CD14-positive monocyte (primary cell): ENCODE results near the gene MEF2D. TPM values are rescaled to one million over a fixed set of nuclear protein-coding genes. Genes with fewer than 3 reads are reported as not detected.

ENCODE experiments used
- DNase-seq, 3 donors: peaks; one replicate each; pipeline ENCODE4 v3.0.0-alpha.2; 2011 to 2022
- H2AFZ ChIP-seq: 2 replicates; pipeline ENCODE4 v1.6.0; 2012; ENCODE audit warnings: mild to moderate bottlenecking, low read depth, low read length, inconsistent platforms; ENCODE audit not compliant: insufficient read depth, poor library complexity, severe bottlenecking
- H3K27ac ChIP-seq, 2 donors: 1 replicate in 1 of 2; 2 replicates in 1 of 2; pipeline ENCODE4 v1.5.1; 2012 to 2013; ENCODE audit warnings: low read length in 2 of 2, control low read depth in 1 of 2, inconsistent platforms in 1 of 2, low read depth in 1 of 2, mild to moderate bottlenecking in 1 of 2
- H3K27me3 ChIP-seq, 2 donors: one replicate each; pipeline versions ENCODE4 v1.6.0 to v1.6.1; 2011 to 2013; ENCODE audit warnings: low read length in 2 of 2; ENCODE audit not compliant: control insufficient read depth in 2 of 2, insufficient read depth in 2 of 2
- H3K36me3 ChIP-seq, 2 donors: replicated peaks in 1 of 2; 1 replicate in 1 of 2; 2 replicates in 1 of 2; pipeline versions ENCODE4 v1.5.1 to v1.6.1; 2012 to 2013; ENCODE audit warnings: low read length in 2 of 2, control low read depth in 1 of 2, inconsistent platforms in 1 of 2, mild to moderate bottlenecking in 1 of 2; ENCODE audit not compliant: insufficient read depth in 2 of 2, control insufficient read depth in 1 of 2
- H3K4me1 ChIP-seq, 2 donors: 1 replicate in 1 of 2; 2 replicates in 1 of 2; pipeline versions ENCODE4 v1.5.1 to v1.6.1; 2012 to 2013; ENCODE audit warnings: low read length in 2 of 2, control low read depth in 1 of 2, inconsistent platforms in 1 of 2, mild to moderate bottlenecking in 1 of 2, moderate library complexity in 1 of 2; ENCODE audit not compliant: insufficient read depth in 2 of 2, control insufficient read depth in 1 of 2
- H3K4me2 ChIP-seq: replicated peaks from 2 replicates; pipeline ENCODE3; 2012; ENCODE audit warnings: low read length, moderate library complexity, mild to moderate bottlenecking; ENCODE audit not compliant: poor library complexity, severe bottlenecking; ENCODE audit errors: extremely low read depth
- H3K4me3 ChIP-seq, 3 experiments: fragments of 200-600 bp in 1 of 3; sonication (generic) in 1 of 3; replicated peaks in 1 of 3; 1 replicate in 2 of 3; 2 replicates in 1 of 3; pipeline ENCODE4 v1.5.1; 2011 to 2013; ENCODE audit warnings: low read length in 3 of 3, mild to moderate bottlenecking in 3 of 3, control low read depth in 2 of 3, low read depth in 2 of 3, inconsistent platforms in 1 of 3, moderate library complexity in 1 of 3
- H3K79me2 ChIP-seq: 2 replicates; pipeline ENCODE4 v1.6.0; 2012; ENCODE audit warnings: mild to moderate bottlenecking, control low read depth, inconsistent platforms, low read length, moderate library complexity; ENCODE audit not compliant: insufficient read depth
- H3K9ac ChIP-seq: 2 replicates; pipeline ENCODE4 v1.6.0; 2017; ENCODE audit warnings: low read length, mild to moderate bottlenecking; ENCODE audit not compliant: insufficient read depth, poor library complexity, severe bottlenecking
- H3K9me3 ChIP-seq, 2 donors: replicated peaks in 1 of 2; 1 replicate in 1 of 2; 2 replicates in 1 of 2; pipeline versions ENCODE4 v1.5.1 to v1.6.1; 2012 to 2013; ENCODE audit warnings: low read length in 2 of 2, control low read depth in 1 of 2; ENCODE audit not compliant: control insufficient read depth in 1 of 2, insufficient read depth in 1 of 2
- H4K20me1 ChIP-seq: 2 replicates; pipeline ENCODE4 v1.6.0; 2012; ENCODE audit warnings: mild to moderate bottlenecking, low read length, control low read depth, moderate library complexity; ENCODE audit not compliant: insufficient read depth
- H3K27ac Mint-ChIP-seq, 7 donors: one replicate each; pipeline ENCODE4 v1.8.0; 2020; ENCODE audit warnings: mild to moderate bottlenecking in 7 of 7, mixed read lengths in 7 of 7, moderate library complexity in 6 of 7, inconsistent platforms in 2 of 7
- H3K27me3 Mint-ChIP-seq, 3 donors: one replicate each; pipeline ENCODE4 v1.8.0; 2021 to 2022; ENCODE audit warnings: low read depth in 3 of 3, mild to moderate bottlenecking in 3 of 3, mixed read lengths in 3 of 3, moderate library complexity in 3 of 3, inconsistent platforms in 1 of 3
- H3K36me3 Mint-ChIP-seq, 2 donors: one replicate each; pipeline ENCODE4 v1.8.0; 2020; ENCODE audit warnings: mixed read lengths in 2 of 2, inconsistent platforms in 1 of 2, mild to moderate bottlenecking in 1 of 2
- H3K4me1 Mint-ChIP-seq: one replicate; pipeline ENCODE4 v1.8.0; 2020; ENCODE audit warnings: mild to moderate bottlenecking, mixed read lengths
- H3K4me3 Mint-ChIP-seq, 2 donors: one replicate each; pipeline ENCODE4 v1.8.0; 2020; ENCODE audit warnings: mild to moderate bottlenecking in 2 of 2, mixed read lengths in 2 of 2, moderate library complexity in 1 of 2
- H3K9me3 Mint-ChIP-seq, 7 donors: one replicate each; pipeline ENCODE4 v1.8.0; 2020 to 2022; ENCODE audit warnings: mixed read lengths in 7 of 7, mild to moderate bottlenecking in 6 of 7, moderate library complexity in 6 of 7, inconsistent platforms in 2 of 7
- WGBS: methylation state at CpG from one replicate; pipeline ENCODE4 v1.1.5; 2013; ENCODE audit warnings: missing lambda C conversion rate; ENCODE audit not compliant: insufficient coverage; 5-methylcytosine and 5-hydroxymethylcytosine counted together
- intact Hi-C, 2 donors: fragments of 100-400 bp; cut with micrococcal nuclease; formaldehyde crosslinking; loops; one replicate each; pipeline versions ENCODE4 v1.15.0 to v1.15.1; 2023
- polyA plus RNA-seq, 3 donors: library from polyadenylated mRNA; depleted of rRNA in 1 of 3; unstranded in 2 of 3; stranded (reverse) in 1 of 3; fragments of 300-500 nt in 2 of 3; fragments of >200 nt in 1 of 3; fragmentation: Illumina TruSeq in 2 of 3; gene quantifications; 1 replicate in 2 of 3; 2 replicates in 1 of 3; pipeline ENCODE4 v1.2.3, GENCODE V29; 2012 to 2021
- TF ChIP-seq, protein P1 (sequence below): fragments of 200-600 bp; IDR thresholded peaks from one replicate; pipeline ENCODE4 v1.8.0; 2022; ENCODE audit warnings: antibody characterized with exemption, mild to moderate bottlenecking

The MEF2D gene
- polyA plus RNA-seq, 3 donors, result 4.5 to 66.4 (median 8.0) TPM

DNA sequence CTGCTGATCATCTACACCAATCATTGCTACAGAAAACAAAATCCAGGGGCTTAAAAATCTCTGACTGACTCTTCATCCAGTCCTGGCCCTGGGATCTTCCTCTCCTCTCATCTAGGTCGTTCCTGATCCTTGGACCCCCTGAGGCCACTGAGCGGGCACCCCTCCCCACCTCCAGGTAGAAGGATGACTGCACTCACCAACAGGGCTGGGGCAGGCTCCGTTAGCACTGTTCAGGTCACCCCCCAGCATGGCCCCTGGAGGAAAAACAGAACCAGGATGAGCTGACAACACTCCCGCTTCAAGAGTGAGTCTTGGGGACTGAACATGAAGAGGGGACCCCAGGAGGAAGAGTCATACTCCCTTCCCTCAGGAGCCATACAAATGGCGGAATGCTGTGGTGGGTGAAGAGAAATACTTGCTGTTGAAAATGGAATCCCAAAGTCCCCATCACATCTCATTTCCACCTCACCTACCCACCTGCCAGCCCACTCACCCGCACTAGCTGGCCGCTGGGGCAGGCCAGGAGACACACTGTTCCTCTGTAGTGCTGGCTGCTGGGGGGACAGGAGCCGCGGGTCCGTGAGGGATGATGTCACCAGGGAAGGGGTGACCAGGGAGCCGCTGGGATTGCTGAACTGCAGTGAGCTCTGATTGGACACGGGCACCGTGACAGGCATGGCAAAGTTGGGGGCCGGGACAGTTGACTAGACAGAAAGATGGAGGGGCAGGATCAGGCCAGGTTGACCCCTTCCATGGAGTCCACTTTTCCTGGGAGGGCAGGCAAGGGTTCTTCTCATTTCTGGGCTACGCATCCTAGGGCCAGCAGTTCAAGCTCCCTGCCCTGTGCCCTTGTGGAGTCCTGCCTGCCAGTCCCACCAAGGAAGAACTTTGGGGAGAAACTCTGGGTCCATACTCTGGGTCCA, 21.2 kb downstream of the MEF2D start:
- Mint-ChIP-seq H3K4me3 (no peak overlapping the region), H3K4me1 (peaks cover 49% of the 10 kb centered on the region), H3K9me3 (no peaks in the 10 kb centered on the region), H3K27me3 (peaks cover 0 to 2% (median 1%) of the 10 kb centered on the region in 3 donors), H3K36me3 (peaks cover 88 to 94% of the 10 kb centered on the region in 2 donors), H3K27ac (peak overlapping the region in 6 of 7 donors; percentile 60 to 92 (median 84))
- Histone ChIP-seq H3K27me3 (no peaks in the 10 kb centered on the region), H4K20me1 (peaks cover 100% of the 10 kb centered on the region), H3K9me3 (no peaks in the 10 kb centered on the region), H2AFZ (no peak overlapping the region), H3K27ac (peak overlapping the region; percentile 9 to 67), H3K4me3 (no peak overlapping the region), H3K36me3 (peaks cover 88 to 95% of the 10 kb centered on the region in 2 donors), H3K79me2 (peaks cover 97% of the 10 kb centered on the region), H3K4me1 (peaks cover 36 to 44% of the 10 kb centered on the region in 2 donors), H3K4me2 (no peak overlapping the region), H3K9ac (no peak overlapping the region)
- TF ChIP-seq, protein P1, sequence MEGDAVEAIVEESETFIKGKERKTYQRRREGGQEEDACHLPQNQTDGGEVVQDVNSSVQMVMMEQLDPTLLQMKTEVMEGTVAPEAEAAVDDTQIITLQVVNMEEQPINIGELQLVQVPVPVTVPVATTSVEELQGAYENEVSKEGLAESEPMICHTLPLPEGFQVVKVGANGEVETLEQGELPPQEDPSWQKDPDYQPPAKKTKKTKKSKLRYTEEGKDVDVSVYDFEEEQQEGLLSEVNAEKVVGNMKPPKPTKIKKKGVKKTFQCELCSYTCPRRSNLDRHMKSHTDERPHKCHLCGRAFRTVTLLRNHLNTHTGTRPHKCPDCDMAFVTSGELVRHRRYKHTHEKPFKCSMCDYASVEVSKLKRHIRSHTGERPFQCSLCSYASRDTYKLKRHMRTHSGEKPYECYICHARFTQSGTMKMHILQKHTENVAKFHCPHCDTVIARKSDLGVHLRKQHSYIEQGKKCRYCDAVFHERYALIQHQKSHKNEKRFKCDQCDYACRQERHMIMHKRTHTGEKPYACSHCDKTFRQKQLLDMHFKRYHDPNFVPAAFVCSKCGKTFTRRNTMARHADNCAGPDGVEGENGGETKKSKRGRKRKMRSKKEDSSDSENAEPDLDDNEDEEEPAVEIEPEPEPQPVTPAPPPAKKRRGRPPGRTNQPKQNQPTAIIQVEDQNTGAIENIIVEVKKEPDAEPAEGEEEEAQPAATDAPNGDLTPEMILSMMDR, result no peak
- 96% methylated on average over 13 of the region's 15 CpGs for WGBS
- intact Hi-C loops, result loop anchor here (2.0 to 5.0 kb wide), 3 partner anchors 17 to 128 kb away; no protein-coding TSS in a partner anchor
- DNase-seq, result no peak

DNA sequence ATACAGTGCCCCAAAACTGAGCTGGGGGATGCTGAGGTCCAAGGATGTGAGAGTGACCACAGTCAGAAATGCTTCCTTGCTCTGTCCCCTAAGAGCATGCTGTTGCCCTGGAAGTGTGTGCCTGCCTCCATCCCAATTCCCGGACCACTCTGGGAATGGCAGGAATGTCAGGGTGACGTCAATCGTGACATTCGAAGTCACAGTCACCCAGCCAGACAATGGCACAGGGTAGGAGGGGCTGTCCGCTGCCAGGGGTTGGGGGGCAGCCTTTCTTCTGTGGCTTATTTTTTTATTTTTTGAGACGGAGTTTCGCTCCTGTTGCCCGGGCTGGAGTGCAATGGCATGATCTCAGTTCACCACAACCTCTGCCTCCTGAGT, 22.3 kb downstream of the MEF2D start:
- Histone ChIP-seq H3K4me1 (peaks cover 31 to 38% of the 10 kb centered on the region in 2 donors), H4K20me1 (peaks cover 100% of the 10 kb centered on the region), H3K9ac (no peak overlapping the region), H3K36me3 (peaks cover 97 to 100% of the 10 kb centered on the region in 2 donors), H3K4me2 (no peak overlapping the region), H3K4me3 (no peak overlapping the region), H3K9me3 (no peaks in the 10 kb centered on the region), H3K79me2 (peaks cover 96% of the 10 kb centered on the region), H3K27ac (peak overlapping the region in 1 of 2 donors; percentile 45), H2AFZ (no peak overlapping the region), H3K27me3 (no peaks in the 10 kb centered on the region)
- peak overlapping the region in 5 of 7 donors; percentile 18 to 73 (median 26) for H3K27ac Mint-ChIP-seq
- DNase-seq, result no peak
- H3K9me3 Mint-ChIP-seq, result peaks cover 0 to 2% (median 0%) of the 10 kb centered on the region in 7 donors
- TF ChIP-seq, protein P1, result no peak
- intact Hi-C loops, result loop anchor here in 1 of 2 donors (5.0 kb wide), 1 partner anchor 119 kb away; no protein-coding TSS in a partner anchor
- 80% methylated on average over 2 of the region's 8 CpGs for WGBS
- peaks cover 0 to 2% (median 1%) of the 10 kb centered on the region in 3 donors for H3K27me3 Mint-ChIP-seq
- H3K36me3 Mint-ChIP-seq, result peaks cover 95 to 99% of the 10 kb centered on the region in 2 donors
- peaks cover 38% of the 10 kb centered on the region for H3K4me1 Mint-ChIP-seq
- no peak overlapping the region for H3K4me3 Mint-ChIP-seq
